Gastrocnemius medialis (tissue), 4 donors: ENCODE data around the gene MAP1LC3A.

ENCODE experiments used
- POLR2A ChIP-seq, 2 donors: fragments of 450-650 bp; IDR thresholded peaks; one replicate each; pipeline ENCODE4 v1.6.1; 2017; ENCODE audit warnings: antibody characterized with exemption in 2 of 2, mild to moderate bottlenecking in 2 of 2, moderate library complexity in 2 of 2
- TF ChIP-seq, protein P1 (sequence below), 5 experiments: fragments of 450-650 bp in 3 of 5; fragments of 200-600 bp in 2 of 5; sonication (generic) in 2 of 5; IDR thresholded peaks in 4 of 5; conservative IDR thresholded peaks in 1 of 5; 1 replicate in 4 of 5; 2 replicates in 1 of 5; pipeline ENCODE4 v1.5.1; 2016 to 2019; ENCODE audit warnings: antibody characterized with exemption in 5 of 5, mild to moderate bottlenecking in 3 of 5, moderate library complexity in 3 of 5

DNA sequence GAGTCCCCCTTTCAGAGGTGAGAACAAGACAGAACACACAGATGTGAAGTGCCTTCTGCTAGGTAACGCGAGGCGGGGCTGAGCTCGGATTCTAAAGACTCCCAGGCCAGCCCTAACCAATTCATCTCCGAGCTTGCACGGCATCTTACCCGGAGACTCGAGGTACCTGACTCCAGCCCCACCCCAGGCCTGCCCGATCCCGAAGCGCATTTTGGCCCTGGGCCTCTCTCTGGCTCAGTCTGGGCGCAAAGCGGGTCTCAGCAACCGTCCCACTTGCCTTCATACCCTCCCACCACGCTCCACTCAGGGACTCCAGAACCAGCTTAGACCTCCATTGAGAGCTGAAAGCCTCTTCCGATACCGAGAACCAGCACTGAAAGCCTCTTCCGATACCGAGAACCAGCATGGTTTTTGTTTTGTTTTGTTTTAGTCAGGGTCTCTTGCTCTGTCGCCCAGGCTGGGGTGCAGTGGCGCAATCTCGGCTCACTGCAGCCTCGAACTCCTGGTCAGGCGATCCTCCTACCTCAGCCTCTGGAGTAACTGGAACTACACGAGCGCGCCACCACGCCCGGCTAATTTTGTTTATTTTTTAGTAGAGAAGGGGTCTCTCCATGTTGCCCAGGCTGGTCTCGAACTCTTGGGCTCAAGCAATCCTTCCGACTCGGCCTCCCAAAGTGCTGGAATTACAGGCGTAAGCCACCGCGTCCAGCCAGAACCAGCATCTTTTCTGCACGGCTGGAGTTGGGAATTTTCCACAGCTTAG, 42.9 kb upstream of the MAP1LC3A start:
- TF ChIP-seq, protein P1, sequence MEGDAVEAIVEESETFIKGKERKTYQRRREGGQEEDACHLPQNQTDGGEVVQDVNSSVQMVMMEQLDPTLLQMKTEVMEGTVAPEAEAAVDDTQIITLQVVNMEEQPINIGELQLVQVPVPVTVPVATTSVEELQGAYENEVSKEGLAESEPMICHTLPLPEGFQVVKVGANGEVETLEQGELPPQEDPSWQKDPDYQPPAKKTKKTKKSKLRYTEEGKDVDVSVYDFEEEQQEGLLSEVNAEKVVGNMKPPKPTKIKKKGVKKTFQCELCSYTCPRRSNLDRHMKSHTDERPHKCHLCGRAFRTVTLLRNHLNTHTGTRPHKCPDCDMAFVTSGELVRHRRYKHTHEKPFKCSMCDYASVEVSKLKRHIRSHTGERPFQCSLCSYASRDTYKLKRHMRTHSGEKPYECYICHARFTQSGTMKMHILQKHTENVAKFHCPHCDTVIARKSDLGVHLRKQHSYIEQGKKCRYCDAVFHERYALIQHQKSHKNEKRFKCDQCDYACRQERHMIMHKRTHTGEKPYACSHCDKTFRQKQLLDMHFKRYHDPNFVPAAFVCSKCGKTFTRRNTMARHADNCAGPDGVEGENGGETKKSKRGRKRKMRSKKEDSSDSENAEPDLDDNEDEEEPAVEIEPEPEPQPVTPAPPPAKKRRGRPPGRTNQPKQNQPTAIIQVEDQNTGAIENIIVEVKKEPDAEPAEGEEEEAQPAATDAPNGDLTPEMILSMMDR (IDR thresholded peaks at IDR 0.05 in 4 of 5, conservative IDR thresholded peaks at IDR 0.05 in 1 of 5), result no peak
- TF ChIP-seq POLR2A (IDR thresholded peaks at IDR 0.05), result no peak
